Activated CD8-positive, alpha-beta memory T cell treated with anti-CD3 and anti-CD28 coated beads for 24 hours (primary cell): ENCODE results near the gene AMZ2.
"Not testable (repeated sequence)": the region's sequence is repeated elsewhere in the genome, so short reads cannot be mapped to it uniquely, and the experiment has no call there.

Experiments used
- DNase-seq: peaks from one replicate; pipeline ENCODE4 v3.0.0-alpha.2; 2020

Gene AMZ2

GRCh38 chr17:68220786-68221185 lies 27.1 kb upstream of the AMZ2 start:
- DNase-seq: not testable (repeated sequence)

GRCh38 chr17:68221786-68222185 lies 26.1 kb upstream of the AMZ2 start:
- no peak for DNase-seq

DNA sequence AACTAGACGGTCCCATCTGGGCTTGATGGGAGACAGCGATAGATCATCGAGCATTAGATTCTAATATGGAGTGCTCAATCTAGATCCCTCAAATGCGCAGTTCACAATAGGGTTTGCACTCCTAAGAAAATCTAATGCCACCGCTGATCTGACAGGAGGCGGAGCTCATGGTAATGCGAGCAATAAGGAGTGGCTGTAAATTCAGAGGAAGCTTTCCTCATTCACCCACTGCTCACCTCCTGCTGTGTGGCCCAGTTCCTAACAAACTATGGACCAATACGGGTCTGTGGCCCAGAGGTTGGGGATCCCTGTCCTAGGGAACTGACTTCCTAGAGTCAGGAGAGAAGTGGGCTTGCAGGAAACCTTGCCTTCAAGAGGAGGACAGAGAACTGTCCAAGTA lies 25.2 kb upstream of the AMZ2 start:
- DNase-seq: no peak

GRCh38 chr17:68225055-68225454 lies 22.8 kb upstream of the AMZ2 start:
- DNase-seq: not testable (repeated sequence)

- DNase-seq: not testable (repeated sequence)
Measured at GRCh38 chr17:68228039-68228680, 19.7 kb upstream of the AMZ2 start.

- DNase-seq: no peak
Measured at GRCh38 chr17:68228817-68229570, 18.8 kb upstream of the AMZ2 start.

GRCh38 chr17:68229619-68230018 lies 18.2 kb upstream of the AMZ2 start:
- no peak for DNase-seq

DNA sequence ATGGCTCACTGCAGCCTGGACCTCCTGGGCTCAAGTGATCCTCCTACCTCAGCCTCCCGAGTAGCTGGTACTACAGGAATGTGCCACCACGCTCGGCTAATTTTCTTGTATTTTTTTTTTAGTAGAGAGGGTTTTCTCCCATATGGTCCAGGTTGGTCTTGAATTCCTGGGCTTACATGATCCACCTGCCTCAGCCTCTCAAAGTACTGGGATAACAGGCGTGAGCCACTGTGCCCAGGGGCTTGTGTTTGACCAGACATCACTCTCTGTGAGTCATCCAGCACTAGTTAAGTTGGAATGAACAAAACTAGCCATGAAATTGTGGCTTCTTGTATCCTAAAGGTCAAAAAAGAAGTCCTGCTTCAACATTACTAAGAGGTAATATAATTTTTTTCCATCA lies 16.7 kb upstream of the AMZ2 start:
- not testable (repeated sequence) for DNase-seq

DNA sequence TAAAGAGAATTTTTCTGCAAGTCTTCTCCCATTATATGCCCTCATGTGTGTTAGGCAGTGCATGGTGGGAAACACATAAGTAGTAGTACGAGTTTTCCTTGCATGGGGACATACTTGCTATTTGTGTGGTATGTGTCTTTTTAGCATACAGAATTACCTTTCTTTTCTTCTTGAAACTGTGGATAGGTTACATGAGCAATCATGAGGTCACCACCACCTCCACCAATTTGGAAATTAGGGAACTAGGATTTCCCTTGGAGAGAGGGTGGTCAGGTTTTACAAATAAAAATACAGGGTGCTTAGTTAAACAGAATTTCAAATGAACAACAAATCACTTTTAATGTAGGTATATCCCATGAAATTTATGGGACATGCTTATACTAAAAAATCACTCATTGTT lies 16.3 kb upstream of the AMZ2 start:
- DNase-seq: no peak

- DNase-seq: not testable (repeated sequence)
Measured at GRCh38 chr17:68232741-68233140, 15.1 kb upstream of the AMZ2 start.

DNA sequence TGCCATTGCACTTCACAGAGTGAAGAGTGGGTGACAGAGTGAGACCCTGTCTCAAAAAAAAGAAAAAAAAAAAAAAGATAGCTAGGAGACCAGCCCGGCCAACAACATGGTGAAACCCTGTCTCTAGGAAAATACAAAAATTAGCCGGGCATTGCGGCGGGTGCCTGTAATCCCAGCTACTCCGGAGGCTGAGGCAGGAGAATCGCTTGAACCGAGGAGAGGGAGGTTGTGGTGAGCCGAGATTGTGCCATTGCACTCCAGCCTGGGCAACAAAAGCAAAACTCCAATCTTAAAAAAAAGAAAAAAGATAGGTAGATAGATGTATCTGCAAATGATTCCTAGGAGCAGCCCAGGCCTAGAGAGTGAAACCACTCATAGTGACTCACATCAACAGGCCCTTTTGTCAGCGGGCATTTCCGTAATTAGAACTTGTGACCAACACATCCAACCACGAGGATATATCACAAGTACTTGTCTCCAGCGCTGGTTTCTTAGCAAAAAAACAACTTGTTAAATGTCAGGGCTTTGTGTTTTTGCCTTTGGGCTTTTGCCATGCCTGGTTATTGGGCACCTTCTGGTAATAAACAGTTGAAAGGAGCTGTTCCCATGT lies 13.0 kb upstream of the AMZ2 start:
- not testable (repeated sequence) for DNase-seq

DNA sequence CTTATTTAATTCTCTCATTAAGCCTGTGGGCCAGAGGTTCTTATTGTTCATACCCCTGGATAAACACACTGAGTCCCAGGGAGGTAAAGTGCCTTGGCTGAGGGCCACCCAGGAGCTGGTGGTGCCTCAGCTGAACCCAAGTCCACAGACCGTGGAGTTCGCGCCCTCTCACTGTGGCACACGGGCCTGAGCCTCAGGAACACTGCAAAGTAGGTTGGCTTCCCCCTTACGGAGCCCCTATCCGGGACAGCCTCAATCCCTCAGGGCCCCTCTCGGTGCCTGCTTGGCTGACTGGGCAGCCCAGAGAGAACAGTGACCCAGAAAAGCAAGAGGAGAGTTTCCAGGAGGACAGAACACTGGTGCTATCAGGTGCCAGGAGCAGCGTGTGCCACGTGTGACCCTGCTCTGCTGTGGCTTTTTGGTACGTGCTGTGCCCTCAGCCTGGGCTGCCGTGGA lies 12.5 kb upstream of the AMZ2 start:
- DNase-seq: not testable (repeated sequence)

DNA sequence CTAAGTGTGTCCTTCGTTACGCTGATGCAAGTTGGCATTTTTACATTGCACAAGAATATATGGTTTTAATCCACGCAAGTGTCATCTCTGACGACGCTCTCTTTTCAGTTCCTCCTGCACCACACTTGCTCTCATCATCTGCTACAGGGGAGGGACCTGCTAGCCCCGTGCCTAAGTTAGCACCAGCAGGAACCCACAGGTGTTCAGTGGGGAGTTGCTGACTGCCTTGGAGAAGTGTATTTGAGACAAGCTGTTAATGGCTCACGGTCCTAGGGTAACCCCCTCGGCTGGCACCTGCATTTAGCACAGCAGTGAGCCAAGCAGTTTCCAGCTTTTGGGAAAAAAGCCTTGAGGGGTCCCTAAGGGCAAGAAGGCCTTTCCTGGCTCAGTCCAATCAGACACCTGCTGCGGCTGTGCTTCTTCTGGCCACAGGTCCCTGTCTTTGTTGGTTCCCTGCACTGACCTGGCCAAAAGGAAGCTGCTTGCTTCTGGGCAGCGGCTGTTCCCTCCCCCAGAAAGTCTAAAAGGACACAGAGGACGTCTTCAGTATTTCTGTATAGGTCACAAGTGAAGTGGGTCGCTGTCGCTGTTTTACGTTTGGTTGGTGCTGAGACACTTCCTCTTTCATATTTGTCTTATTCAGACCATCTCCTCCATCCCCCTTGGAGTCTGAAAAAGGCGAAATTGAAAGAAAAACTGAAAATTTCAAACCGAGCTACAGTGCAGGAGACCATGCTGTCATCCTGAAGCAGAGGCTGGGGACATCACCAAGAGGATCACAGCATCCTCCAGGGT lies 10.3 kb upstream of the AMZ2 start:
- peak; percentile 78 for DNase-seq

DNA sequence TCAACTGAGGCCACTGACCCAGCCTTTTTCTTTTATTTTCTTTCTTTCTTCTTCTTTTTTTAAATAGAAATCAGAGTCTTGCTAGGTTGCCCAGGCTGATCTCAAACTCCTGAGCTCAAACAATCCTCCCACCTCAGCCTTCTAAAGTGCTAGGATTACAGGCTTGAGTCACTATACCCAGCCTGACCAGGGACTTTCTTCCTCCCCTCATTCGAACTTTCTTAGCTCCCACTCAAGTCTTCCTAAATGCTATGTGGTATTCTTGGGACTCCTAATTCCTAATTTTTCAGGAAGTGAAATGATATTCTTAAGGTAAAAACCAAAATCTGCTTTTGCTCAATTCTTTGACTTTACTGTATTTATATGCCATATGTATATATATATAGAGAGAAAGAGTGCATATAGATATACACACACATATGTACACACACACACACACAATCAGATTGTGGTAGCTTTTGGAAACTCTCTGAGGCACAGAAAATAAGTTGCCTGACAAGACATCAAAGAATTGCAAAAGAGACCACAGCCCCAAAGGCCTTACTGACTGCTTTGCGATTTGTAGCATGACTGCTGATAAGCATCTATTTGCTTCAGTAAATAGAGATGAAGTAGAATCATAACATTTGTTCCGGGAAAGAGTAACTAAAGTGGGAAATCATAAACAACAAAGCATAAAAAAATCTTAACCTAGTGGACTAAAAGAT lies 9.5 kb upstream of the AMZ2 start:
- no peak for DNase-seq

GRCh38 chr17:68238871-68239253 lies 9.0 kb upstream of the AMZ2 start:
- peak; percentile 62 for DNase-seq

DNA sequence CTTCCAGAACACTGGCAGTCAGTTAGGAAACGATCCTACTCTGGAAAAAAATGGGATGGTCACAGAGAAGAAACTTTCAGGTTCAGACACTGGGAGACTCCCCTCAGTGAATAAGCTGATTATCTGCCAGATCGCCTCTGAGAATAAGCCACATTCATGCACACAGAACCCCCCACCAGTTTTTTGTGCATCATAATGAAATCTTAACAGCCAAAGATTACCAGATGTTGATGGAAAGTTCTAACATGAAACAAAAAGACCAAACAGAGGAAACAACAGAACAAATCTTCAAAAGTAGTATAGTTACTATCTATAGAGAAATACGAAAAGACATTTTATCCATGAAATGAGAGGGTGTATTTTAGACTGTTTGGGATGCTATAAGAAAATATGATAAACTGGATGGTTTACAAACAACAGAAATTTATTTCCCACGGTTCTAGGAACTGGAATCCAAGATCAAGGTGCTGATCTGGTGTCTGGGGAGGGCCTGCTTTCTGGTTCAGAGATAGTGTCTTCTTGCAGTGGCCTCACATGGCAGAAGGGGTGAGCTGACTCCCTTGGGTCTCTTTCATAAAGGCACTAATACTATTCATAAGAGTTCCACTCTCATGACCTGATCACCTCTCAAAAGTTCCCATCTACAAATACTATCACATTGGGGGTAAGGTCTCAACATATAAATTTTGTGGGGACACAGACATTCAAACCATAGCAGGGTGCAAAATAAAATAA lies 8.0 kb upstream of the AMZ2 start:
- peak; percentile 44 for DNase-seq

GRCh38 chr17:68246271-68247028 lies 1.4 kb upstream of the AMZ2 start:
- DNase-seq: peak; percentile 52

DNA sequence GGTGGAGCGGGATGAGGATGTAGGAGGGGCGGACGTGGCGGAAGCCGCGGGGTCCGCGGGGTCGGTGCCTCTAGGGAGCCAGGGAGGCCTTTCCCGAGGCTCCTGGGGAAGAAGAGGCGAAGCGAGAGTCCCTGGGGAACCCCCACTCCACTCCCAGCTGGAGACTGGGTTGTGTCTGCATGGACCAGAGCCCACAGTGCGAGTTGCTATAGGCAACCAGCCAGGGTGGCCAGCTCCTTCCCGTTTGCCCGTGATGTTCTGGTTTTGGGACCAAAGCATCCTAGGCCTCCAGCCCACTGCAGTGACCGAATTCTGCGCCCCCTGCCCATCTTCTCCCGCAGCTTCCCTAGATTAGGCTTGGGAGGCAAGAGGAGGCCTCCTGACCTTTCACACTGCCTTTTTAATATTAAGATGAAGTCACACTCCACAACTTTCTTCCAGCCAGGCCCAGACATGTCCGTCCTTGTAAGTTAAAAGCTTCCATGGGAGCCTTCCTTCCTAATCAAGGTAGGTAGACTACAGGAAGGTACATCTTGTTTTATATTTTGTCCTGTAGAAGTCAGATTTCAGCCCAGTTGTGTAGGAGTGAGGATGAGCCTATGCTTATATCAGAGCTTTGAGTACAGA lies 469 bp downstream of the AMZ2 start:
- no peak for DNase-seq

GRCh38 chr17:68248891-68249290 lies 1.0 kb downstream of the AMZ2 start:
- peak; percentile 52 for DNase-seq

GRCh38 chr17:68249354-68249765 lies 1.5 kb downstream of the AMZ2 start:
- peak; percentile 62 for DNase-seq

GRCh38 chr17:68253426-68253825 lies 5.6 kb downstream of the AMZ2 start:
- DNase-seq: not testable (repeated sequence)
